HG02610 (cell line): Measurements from ENCODE around the gene ATG4B.
"Not testable (repeated sequence)": the region's sequence is repeated elsewhere in the genome, so short reads cannot be mapped to it uniquely, and the experiment has no call there.

ENCODE experiments used
- ATAC-seq: cut with Tn5 transposase; IDR thresholded peaks from one replicate; pipeline ENCODE4 v1.9.1; 2021; ENCODE audit warnings: mild to moderate bottlenecking, moderate library complexity; ENCODE audit not compliant: unreplicated experiment

The ATG4B gene

GRCh38 chr2:241660593-241661213 is 23.2 kb downstream of the ATG4B start:
- ATAC-seq: no peak

- not testable (repeated sequence) for ATAC-seq
Observed at GRCh38 chr2:241662731-241663130, 25.2 kb downstream of the ATG4B start.

- ATAC-seq: no peak
Observed at GRCh38 chr2:241665731-241666440, 28.4 kb downstream of the ATG4B start.

- no peak for ATAC-seq
Observed at GRCh38 chr2:241666627-241667400, 29.3 kb downstream of the ATG4B start.

GRCh38 chr2:241668354-241668753 is 30.9 kb downstream of the ATG4B start:
- no peak for ATAC-seq

GRCh38 chr2:241668839-241669238 is 31.3 kb downstream of the ATG4B start:
- ATAC-seq: no peak

- no peak for ATAC-seq
Observed at GRCh38 chr2:241670333-241671110, 33.0 kb downstream of the ATG4B start.

- no peak for ATAC-seq
Observed at GRCh38 chr2:241671457-241672240, 34.2 kb downstream of the ATG4B start.

- no peak for ATAC-seq
Observed at GRCh38 chr2:241672243-241673188, 35.0 kb downstream of the ATG4B start.

- ATAC-seq: no peak
Observed at GRCh38 chr2:241673189-241673663, 35.7 kb downstream of the ATG4B start.

GRCh38 chr2:241673797-241674725 is 36.6 kb downstream of the ATG4B start:
- no peak for ATAC-seq

GRCh38 chr2:241675885-241676284 is 38.4 kb downstream of the ATG4B start:
- no peak for ATAC-seq

- no peak for ATAC-seq
Observed at GRCh38 chr2:241676665-241677064, 39.2 kb downstream of the ATG4B start.

GRCh38 chr2:241677392-241677791 is 39.9 kb downstream of the ATG4B start:
- no peak for ATAC-seq

- ATAC-seq: no peak
Observed at GRCh38 chr2:241678307-241678706, 40.8 kb downstream of the ATG4B start.

- ATAC-seq: no peak
Observed at GRCh38 chr2:241678784-241679540, 41.5 kb downstream of the ATG4B start.

- ATAC-seq: no peak
Observed at GRCh38 chr2:241680044-241680443, 42.6 kb downstream of the ATG4B start.
